DMS114 treated with DMSO at 0.1 percent for 48 hours (cell line): ENCODE data around the gene RANBP9.
A peak's percentile ranks its signal among the peaks of the same experiment; 100 is the strongest.

ENCODE experiments used
- DNase-seq: peaks from one replicate; lab custom pipeline; 2025; ENCODE audit not compliant: unreplicated experiment; lab: John Stamatoyannopoulos, UW

The RANBP9 gene

DNA sequence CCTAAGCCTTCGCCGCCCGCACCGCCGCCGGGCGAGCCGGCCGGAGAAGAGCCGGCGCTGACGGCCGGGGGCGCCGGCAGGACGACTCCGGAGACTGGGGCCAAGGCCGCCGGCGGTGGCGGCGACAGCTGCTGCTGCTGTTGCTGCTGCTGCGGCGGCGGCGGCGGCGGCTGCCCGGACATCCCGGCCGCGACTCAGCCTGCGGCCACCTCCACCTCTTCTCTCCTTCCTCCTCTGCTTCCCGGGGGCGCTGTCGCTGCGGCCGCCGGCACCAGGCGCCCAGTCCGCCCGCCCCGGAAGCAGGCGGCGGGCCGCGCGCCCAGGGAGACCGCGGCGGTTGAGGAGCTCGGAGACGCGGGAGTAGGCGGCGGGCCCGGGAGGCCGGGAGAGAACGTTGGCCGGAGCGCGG lies 307 bp downstream of the RANBP9 start:
- DNase-seq: no peak

GRCh38 chr6:13710552-13711323 lies 897 bp downstream of the RANBP9 start:
- no peak for DNase-seq

DNA sequence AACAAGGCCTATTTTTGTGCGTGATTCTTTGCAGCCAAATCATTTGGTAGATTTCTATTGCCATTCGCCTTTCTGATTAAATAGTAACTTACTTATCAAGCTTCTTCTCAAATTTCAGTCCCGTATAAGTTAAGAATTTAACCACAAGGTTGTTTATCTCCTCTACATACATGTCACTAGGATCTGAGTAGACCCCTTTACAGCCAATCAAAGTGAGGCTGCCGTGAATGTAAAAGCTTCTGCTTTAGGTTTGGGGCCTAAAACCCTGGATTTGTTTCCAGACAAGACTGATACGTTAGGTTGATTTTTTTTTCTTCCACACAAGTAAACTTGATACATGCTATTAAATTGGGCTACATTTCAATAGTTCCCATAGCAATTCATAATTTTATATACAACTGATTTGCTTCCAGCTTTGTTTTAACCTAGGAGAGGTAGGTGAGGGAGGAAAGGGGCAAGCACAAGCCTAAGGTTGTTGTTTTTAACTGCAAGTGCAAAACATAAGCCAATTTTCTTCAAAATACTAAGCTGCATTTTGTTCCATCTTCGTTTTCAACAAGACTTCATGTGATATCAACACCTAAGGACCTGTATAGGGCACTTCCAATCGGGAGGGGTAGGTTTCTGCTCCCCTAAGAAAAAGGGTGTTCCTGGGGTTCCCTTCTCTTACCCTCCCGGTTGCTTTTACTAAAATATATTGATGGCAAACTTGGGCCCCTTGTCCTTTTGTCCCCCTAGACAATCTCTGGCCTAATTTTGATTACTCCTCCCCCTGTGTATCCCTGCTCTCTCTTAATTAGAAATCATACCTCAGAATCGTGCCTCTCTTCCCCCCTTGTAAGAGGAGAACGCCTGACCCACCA lies 1.7 kb downstream of the RANBP9 start:
- peak; percentile 33 for DNase-seq

GRCh38 chr6:13708736-13709135 lies 2.9 kb downstream of the RANBP9 start:
- DNase-seq: no peak

GRCh38 chr6:13703496-13703895 lies 8.1 kb downstream of the RANBP9 start:
- no peak for DNase-seq

DNA sequence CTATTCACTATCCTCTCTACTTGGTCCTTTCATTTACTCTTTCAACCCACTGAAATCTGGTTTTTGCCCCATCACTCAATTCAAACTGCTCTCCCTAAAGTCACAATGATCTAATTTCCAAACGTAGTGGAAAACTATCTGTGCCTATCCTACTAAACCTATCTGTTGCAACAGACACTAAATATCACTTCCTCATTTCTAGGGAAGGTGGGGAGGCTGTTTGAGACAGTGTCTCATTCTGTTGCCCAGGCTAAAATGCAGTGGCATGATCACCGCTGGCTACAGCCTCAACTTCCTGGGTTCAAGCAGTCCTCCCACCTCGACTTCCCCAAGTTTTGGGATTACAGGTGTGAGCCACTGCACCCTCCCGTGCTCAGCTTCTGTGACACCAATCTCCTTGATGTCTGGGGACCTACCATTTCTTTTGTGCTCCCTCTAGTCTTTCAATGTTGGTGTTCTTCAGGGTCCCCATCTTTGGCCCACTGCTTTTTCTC lies 8.8 kb downstream of the RANBP9 start:
- no peak for DNase-seq

- DNase-seq: no peak
These were observed 11.4 kb downstream of the RANBP9 start for GRCh38 chr6:13700232-13700631.

DNA sequence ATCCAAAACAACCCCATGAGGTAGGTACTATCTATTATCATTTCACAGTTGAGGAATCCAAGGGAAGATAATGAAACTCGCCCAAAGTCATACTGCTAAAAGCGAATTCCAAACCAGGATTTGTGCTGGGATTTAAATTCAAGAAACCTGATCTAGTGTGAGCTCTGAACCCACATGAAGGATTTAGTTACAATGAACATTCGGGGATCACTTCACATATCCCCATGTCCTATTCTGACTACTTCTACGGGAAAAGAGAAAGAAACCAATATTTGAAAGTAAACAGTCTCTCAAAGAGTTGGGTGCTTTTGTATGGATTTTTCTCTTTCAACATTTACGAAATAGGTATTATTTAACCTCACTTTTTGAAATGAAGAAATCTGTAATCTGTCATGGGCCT lies 12.9 kb downstream of the RANBP9 start:
- DNase-seq: no peak

- DNase-seq: no peak
These were observed 13.8 kb downstream of the RANBP9 start for GRCh38 chr6:13697857-13698256.

GRCh38 chr6:13696226-13696625 lies 15.4 kb downstream of the RANBP9 start:
- DNase-seq: no peak

DNA sequence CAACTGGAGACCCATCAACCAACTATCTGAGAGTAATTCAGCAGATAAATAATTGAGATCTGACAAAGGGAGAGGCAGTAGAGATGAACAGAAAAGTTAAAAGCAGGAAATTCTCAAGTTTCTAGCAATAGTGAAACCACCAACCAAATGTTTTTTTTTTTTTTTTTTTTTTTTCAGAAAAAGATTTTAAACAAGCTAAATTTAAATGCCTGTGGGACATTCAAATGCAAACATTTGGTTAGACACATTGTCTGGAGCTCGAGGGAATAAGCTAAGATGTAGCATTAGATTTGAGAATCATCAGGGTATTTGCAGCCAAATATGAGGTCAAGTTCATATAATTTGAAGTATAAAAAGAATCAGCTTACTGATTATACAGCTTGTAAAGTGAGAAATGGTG lies 16.4 kb downstream of the RANBP9 start:
- no peak for DNase-seq

GRCh38 chr6:13694562-13694961 lies 17.1 kb downstream of the RANBP9 start:
- no peak for DNase-seq

DNA sequence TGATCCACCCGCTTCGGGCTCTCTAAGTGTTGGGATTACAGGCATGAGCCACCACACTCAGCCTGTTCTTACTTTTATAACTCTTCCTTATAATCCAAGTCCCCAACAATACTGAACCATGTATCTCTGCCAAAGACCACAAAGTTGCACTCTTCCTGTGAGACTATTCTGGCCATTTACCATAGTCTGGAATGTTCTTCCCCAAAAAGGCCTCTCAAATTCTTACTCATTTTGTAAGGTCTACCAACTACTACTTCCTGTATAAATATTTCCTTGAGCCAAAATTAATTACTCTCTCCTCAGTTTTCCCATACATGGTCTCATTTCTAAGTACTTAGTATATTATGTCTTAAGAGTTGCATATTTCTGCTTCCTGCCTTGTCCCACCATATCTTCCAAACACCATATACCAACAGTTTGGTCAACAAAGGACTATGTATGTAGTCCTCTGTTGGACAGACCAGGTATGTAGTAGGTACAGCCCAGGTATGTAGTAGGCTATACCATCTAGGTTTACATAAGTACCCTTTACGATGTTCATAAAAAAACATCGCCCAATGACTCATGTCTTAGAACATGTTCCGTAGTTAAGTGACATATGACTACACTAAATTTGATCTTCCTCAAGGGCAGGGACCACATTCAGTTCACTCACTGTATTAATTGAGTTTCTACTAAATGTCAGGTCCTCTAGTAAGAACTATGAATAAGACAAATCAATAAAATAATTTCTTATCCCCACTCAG lies 22.0 kb downstream of the RANBP9 start:
- no peak for DNase-seq

GRCh38 chr6:13688692-13689196 lies 22.9 kb downstream of the RANBP9 start:
- DNase-seq: no peak

GRCh38 chr6:13687917-13688351 lies 23.7 kb downstream of the RANBP9 start:
- DNase-seq: no peak

DNA sequence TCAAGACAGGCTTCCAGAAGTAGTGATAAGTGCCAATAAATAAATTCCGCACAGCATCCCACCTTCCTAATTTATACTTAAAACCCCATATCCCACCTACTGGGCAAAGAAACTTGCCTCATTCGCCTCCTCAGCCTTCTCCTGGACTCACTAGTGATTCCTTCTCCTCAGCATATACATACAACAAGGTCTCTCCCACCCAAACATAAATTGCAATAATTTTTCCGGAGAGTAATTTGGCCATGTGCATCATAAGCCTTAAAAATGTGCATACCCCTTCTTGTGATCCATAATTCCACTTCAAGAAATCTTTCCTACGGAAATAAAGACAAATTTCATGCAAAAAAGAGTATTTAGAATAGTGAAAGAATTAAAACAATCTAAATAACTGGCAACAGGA lies 26.8 kb downstream of the RANBP9 start:
- no peak for DNase-seq

GRCh38 chr6:13683038-13683437 lies 28.6 kb downstream of the RANBP9 start:
- no peak for DNase-seq

GRCh38 chr6:13682346-13682745 lies 29.3 kb downstream of the RANBP9 start:
- DNase-seq: no peak

DNA sequence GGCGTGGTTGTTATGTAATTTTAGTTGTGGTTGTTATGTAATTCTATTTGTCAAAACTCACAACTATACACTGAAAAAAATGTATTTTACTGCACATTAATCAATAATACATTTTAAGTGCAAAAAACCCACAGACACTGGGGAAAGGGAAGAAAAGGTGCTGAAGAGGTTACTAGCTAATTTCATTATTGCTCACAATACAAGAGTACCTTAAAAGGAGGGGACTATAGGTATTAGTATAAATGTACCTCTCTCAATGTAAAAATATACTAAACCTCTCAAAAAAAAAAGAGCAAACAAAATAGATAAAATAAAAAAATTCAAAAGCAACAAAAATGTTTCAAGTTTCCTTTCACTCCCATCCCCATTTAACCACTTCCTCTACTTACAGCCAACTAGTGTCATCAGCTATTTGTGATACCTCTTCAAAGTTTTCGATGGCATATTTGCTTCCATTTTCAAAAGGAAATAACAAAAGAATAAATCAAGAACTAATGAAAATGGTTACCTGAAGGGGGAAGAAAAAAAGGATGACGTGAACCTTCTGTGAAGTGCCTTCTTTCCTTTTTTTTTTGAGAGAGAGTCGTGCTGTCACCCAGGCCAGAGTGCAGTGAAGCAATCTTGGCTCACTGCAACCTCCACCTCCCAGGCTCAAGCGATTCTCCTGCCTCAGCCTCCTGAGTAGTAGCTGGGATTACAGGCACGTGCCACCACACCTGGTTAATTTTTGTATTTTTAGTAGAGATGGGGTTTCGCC lies 30.2 kb downstream of the RANBP9 start:
- DNase-seq: no peak

GRCh38 chr6:13680448-13680968 lies 31.1 kb downstream of the RANBP9 start:
- DNase-seq: no peak
